ENCODE measurements around the gene IGFBP4.

IGFBP4 gene

DNA sequence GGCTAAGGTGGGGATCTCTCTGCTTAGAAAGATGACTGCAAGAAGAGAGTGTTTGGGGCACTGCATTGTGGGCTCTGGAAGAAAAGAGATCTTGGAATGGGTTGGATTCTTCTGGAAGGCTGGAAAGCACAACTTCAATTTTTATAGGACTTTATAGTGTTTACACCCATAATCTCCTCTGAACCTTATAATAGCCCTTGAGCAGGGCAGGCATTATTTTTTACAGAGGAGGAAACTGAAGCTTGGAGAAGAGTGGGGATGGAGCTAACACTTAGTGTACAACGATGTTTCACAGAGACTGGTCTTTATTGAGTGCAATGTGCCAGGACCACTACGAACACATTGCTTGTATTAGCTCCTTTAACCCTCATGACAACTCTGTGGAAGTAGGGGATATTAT lies 47.7 kb downstream of the IGFBP4 start:
- no peak for DNase-seq (ENCODE audit: low spot score)

DNA sequence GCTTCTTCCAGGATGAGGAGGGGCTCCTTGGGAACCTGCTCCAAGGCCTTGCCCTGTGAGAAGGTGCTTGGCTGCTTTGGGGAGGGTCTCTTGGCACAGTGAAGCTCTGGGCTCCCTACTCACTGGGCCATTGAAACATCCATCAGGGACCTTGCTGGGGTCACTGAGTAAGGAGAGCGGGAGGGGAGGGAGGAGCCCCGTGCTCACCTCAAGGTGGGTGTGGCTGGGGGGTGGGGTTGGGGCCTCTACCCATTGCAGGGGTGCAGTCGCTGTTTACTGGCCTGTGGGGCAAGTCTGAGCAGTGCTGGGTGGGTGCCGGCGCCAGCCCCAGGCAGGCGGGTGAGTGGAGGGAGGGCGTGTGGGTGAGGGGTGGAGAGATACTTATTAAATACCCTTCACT lies 48.2 kb downstream of the IGFBP4 start:
- DNase-seq (ENCODE audit: low spot score): no peak

DNA sequence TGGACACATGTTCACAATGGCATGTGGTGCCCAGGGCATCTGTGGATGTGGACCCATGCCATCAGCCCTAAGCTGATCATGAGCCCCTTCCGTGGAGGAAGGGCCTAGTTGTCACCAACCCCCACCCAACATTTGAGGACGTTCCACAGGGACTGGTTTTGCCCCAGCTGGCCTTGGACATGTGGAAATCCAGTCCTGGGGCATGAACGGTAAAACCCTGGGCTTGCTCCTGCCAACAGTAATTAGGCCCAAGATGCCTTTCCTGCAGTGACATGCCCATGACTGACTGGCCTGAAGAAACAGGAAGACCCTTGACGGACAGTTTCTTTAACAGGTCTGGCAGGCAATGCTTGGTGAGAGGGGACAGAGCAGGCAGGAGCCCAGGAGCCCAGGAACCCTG lies 50.4 kb downstream of the IGFBP4 start:
- DNase-seq (ENCODE audit: low spot score): no peak

DNA sequence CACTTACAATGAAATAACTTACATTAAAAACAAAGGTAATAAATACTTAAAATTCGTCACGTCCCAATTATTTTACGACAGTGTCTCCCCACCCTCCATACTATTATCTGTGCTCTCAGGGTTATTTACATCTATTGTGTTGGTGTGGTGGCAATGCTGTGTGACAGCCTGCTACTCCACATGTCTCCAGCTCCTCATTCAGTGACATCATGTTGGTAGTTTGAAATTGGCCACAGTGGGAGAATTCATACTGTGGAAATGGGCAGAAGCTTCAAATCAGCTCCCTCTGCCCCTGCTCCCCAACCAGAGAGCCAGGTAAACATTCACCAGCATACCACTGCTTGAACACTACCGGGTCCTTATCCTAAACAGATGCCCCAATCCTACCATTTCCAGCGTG lies 51.9 kb downstream of the IGFBP4 start:
- DNase-seq (ENCODE audit: low spot score): no peak

DNA sequence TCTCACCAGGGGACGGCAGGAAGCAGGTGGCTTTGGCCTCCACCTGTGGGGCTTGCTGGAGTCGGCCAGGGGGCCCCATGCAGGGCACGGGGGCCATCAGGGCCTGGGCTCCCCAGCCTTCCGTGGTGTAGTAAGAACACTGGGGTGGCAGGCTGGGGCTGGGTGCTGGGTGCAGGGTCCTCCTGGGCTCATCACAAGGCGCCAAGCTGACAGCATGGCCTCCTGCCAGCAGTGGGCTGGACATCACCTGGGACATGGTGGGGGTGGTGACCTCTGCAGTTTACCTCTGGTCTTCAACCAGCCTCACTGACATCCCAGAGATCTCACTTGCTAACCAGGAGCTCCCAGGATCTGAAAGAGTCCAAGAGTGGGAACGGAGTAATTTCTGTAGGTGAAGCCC lies 52.9 kb downstream of the IGFBP4 start:
- DNase-seq (ENCODE audit: low spot score): no peak

DNA sequence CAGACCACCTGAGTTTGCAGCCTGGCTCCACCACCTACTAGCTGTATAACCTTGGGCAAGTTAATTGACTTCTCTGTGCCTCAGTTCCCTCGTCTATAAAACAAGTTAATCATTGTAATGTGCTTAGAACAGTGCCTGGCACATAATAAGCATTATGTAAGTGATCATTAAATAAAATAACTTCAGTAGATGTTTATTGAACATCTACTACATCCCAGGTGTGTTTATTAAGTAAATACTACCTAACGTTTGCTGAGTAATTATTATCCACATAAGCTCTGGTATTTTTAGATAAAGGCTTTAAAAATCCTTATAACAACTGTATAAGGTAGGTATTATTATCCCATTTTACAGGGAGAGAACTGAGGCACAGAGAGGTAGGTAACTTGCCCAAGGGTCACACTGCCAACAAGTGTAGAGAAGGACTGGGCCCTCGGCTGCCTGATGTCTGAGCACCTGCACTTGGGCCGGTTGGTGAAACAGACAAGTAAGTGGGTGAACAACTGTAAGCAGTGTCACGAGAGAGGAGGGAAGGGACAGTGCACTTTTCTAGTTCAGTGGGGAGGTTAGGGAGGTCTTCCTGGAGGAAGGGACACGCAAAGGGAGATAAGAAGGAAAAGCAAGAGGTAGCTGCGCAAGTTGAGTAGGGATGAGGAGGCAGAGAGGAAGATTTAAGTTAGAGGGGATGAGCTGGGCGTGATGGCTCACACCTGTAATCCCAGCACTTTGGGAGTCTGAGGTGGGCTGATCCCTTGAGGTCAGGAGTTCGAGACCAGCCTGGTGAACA lies 53.6 kb downstream of the IGFBP4 start:
- DNase-seq (ENCODE audit: low spot score): no peak

DNA sequence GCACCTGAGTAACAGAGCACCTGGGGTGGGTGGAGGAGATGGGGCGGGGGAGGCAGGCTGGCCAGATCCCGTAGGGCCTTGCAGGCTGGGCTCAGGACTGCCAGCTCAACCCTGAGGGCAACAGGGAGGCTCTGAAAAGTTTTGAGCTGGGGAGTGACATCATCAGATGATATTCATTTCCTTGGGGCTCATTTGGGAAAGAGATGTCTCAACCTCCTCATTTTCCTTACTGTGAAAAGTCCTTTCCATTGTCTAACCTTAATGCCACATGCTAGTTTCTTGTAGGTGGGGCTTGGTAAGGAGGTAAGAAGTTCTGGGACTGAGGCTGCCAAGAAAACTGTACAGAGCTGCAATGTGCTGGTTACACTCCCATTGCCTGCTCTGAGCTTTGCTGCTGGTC lies 54.4 kb downstream of the IGFBP4 start:
- DNase-seq (ENCODE audit: low spot score): no peak

DNA sequence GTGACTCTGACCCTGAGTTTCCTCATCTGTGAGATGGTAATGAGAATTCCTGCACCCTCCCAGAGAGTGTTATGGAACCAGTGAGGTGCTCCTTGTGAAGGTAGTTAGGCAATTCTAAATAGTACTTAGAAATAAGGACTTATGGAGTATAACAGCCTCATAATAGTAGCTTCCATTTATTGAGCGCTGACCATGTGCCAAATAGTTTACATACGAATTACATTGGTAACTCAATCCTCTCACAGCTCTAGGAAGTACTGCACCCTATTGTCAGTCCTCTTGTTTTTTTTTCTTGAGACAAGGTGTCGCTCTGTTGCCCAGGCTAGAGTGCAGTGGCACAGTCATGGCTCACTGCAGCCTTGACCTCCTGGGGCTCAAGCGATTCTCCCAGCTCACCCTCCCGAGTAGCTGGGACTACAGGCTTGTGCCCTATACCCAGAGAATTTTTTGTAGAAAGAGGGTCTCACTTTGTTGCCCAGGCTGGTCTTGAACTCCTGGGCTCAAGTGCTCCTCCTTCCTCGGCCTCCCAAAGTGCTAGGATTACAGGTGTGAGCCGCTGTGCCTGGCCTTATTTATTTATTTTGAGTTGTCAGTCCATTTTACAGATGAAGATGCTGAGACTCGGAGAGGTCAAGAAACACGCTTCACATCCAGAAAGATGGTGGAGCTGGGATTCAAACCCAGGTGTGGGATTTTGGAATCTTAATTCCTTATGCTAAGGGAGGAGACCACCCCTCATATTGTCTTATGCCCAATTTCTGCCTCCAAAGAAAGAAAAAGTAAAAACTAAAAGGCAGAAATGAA lies 55.2 kb downstream of the IGFBP4 start:
- DNase-seq (ENCODE audit: low spot score): no peak

DNA sequence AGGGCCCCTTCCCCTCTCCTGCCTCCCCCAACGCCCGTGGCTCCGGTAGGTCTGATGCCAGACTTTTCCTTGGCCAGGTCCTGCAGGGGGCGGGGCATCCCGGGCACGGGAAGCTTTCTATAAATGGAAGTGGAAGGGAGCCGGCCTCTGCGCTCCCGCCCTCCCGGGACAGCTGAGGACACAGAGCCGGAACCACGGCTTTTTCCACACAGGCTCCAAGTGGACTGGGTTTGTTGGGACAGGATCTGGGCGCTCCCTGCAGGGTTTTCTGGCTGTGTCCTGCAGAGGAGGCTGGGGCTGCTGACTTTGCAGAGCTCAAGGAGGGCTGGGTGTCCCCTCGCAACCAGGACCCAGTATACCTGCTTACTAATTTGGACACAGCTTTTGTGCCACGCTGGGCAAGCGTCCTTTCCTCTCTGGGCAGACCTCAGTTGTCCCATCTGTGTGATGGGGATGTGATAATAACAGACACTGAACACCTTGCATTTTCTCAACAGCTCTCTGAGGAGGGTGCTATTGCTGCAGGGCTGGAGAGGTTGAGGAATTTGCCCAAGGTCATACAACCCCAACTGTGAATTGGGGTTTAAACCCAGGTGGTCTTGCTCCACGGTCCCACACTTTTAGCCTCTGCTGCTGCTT lies 56.4 kb downstream of the IGFBP4 start:
- no peak for DNase-seq (ENCODE audit: low spot score)

DNA sequence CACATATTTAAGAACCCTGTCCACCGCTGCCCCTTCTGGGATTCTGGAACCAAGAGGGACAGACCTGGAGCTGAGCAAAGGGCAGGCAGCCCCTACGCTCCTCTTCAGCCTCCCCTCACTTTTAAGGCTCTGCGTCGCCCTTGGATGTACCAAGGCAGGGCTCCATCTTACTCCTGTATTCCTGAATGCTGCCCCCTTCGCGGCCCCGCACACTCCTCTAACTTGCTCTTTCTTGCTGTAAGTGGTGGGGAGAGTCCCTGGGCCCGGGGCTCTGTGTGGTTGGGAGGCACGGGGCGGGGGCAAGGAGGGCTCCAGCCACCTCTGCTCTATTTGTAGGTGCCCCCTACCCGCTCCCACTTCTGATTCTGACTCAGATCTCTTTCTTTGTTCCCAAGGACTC lies 56.9 kb downstream of the IGFBP4 start:
- no peak for DNase-seq (ENCODE audit: low spot score)

DNA sequence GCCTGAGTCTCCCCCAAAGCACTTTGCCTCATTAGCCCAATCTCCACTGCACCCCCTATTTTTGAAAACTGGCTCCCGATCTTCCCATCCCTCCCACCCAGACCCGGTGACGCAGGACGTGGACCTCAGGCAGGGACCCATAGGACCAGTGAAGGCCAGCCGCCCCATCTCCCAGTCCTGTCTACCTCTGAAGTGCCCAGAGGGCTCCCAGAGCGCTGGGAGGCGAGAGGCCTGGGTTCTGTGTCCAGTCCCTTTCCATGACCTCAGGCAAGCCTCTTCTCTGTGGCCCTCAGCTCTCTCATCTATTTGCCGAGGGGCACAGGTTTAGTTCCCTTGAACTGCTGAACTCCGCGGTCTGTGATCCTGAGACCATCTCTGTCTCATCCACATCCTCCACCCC lies 57.5 kb downstream of the IGFBP4 start:
- no peak for DNase-seq (ENCODE audit: low spot score)

DNA sequence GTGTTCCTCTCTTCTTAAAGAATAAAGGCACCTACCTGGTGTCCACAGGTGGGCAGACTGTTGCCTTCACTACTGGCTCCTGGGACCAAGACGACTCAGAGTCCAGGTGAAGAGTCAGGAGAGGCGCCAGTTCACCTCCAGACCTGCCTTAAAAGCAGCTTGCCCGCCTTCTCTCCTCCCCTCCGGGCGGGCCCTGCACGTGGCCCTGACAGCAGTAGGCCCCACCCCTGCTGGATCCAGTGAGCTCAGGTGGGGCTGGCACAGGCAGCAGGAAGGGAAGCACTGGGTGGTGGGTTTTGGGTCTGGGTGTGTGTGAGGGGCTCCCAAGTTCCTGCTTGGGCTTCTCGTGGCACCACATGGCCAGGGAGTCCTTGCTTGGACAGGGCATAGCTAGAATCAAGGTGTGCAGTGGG lies 58.3 kb downstream of the IGFBP4 start, which contains the start of gene TNS4:
TSS of gene TNS4 (minus strand) at position 125 of the 413 bp plus-strand sequence. CDS start 5,198 bp downstream, outside the sequence.
- DNase-seq (ENCODE audit: low spot score): no peak

DNA sequence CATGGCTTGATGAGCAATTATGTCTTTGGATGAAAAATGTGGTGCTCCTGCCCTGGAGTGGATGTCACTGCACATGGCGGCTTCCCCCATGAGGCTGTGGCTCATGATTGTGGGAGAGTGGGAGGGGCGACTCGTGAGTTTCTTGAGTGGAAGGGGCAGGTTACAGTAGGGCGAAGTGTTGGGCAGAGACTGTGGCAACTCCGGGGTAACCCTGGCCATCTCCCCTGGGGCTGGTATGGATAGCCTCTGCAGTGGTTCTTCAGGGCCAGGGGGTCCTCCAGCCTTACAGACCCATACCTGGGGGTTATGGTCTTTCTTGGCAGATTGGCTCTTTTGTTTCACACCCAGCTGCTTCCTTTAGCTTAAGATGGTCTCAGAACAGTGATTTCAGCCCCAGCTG lies 59.5 kb downstream of the IGFBP4 start:
- no peak for DNase-seq (ENCODE audit: low spot score)

DNA sequence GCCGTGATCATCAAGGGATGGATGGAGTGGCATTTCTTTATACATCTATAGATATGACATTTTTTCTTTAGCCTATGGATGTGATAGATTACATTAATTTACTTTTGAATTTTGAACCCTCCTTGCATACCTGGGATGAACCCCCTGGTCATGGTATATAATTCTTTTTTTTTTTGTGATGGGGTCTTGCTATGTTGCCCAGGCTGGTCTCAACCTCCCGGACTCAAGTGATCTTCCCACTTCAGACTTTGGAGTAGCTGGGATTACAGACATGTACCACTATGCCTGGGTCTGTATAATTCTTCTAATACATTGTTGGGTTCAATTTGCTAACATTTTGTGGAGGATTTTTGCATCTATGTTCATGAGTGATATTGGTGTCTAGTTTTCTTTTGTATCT lies 59.9 kb downstream of the IGFBP4 start:
- no peak for DNase-seq (ENCODE audit: low spot score)

DNA sequence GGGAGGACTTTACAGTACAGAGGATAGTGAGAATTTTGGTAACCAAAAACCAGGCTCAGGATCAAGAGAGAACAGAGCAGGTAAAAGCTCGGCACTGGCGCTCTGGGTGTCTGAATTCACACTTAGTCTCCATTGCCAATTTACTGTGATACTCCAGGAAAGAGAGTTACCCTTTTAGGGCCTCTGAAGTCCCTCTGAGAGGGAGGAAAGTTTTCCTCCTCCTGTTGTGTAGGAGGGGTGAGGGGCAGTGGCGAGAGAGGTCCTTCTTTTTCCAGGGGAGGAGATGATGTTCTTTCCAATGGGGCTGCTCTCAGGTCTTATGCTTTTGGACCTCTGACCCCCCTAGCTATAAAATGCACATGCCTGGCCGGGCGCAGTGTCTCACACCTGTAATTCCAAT lies 63.5 kb downstream of the IGFBP4 start:
- no peak for DNase-seq (ENCODE audit: low spot score)

Measured in hematopoietic multipotent progenitor cell treated with erythropoietin and hydrocortisone succinate and interleukin-3 and kit ligand, for 15 days (in vitro differentiated cells).